ENCODE results near the gene C1QL2. TPM values are rescaled to one million over a fixed set of nuclear protein-coding genes. Genes with fewer than 3 reads are reported as not detected.

The C1QL2 gene
- total and polyA plus RNA-seq, 7 donors: 0.03 TPM; not detected in 6

DNA sequence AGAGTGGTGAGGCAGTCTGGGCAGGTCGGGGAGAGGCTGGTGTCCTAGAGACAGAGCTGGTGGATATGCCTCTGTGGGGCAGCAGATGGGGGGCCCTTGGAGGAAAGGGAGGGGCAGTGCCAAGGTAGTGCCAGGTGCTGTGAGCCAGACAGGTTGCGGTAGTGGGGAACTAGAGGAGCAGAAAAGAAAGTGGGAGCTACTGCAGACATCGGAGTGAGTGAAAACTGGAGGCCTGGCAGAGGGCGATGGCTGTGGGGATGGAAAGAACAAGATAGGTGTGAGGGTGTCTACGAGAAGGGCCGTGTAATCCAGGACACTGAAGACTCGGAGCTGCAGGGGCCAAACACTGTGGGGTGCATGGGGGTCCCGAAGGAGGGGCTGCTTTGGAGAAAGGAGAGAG is 21.7 kb downstream of the C1QL2 start:
- Histone ChIP-seq H3K9me3 (no peaks in the 10 kb centered on the region), H3K27me3 (ENCODE audit: insufficient read depth in 3 of 3, low read length in 2 of 3) (peaks cover 0 to 35% (median 3%) of the 10 kb centered on the region in 3 donors), H3K36me3 (ENCODE audit: insufficient read depth in 1 of 2, low read depth in 1 of 2) (no peaks in the 10 kb centered on the region), H3K27ac (no peak overlapping the region), H3K4me1 (no peaks in the 10 kb centered on the region), H3K4me3 (no peak overlapping the region)
- TF ChIP-seq CTCF (IDR thresholded peaks at IDR 0.05): no peak
- intact Hi-C loops (cut with DNase I): no loop called here
- DNase-seq: no peak
- ATAC-seq: no peak
- 73 to 83% (median 75%) methylated on average over 8 of the region's 8 CpGs for WGBS, 3 donors

GRCh38 chr2:119136093-119136492 is 22.5 kb downstream of the C1QL2 start:
- H3K27ac ChIP-seq: no peak overlapping the region
- DNase-seq (no peak), ATAC-seq (no peak)
- intact Hi-C loops (cut with DNase I): no loop called here
- no peak overlapping the region for H3K4me3 ChIP-seq
- TF ChIP-seq CTCF (IDR thresholded peaks at IDR 0.05): no peak
- peaks cover 0 to 35% (median 3%) of the 10 kb centered on the region in 3 donors for H3K27me3 ChIP-seq (ENCODE audit: insufficient read depth in 3 of 3, low read length in 2 of 3)
- no peaks in the 10 kb centered on the region for H3K4me1 ChIP-seq
- no peaks in the 10 kb centered on the region for H3K9me3 ChIP-seq
- WGBS, 3 donors: 44 to 61% (median 57%) methylated on average over 7 of the region's 7 CpGs
- H3K36me3 ChIP-seq (ENCODE audit: insufficient read depth in 1 of 2, low read depth in 1 of 2): no peaks in the 10 kb centered on the region

GRCh38 chr2:119134775-119135174 is 23.8 kb downstream of the C1QL2 start:
- 60 to 73% (median 65%) methylated on average over 9 to 10 of the region's 10 CpGs for WGBS, 3 donors
- H3K9me3 ChIP-seq: no peaks in the 10 kb centered on the region
- peaks cover 0 to 44% (median 3%) of the 10 kb centered on the region in 3 donors for H3K27me3 ChIP-seq (ENCODE audit: insufficient read depth in 3 of 3, low read length in 2 of 3)
- ATAC-seq: no peak
- intact Hi-C loops (cut with DNase I): loop anchor here in 1 of 2 donors (1.0 kb wide), 1 partner anchor 11 kb away; no protein-coding TSS in a partner anchor
- TF ChIP-seq CTCF (IDR thresholded peaks at IDR 0.05): no peak
- no peak overlapping the region for H3K4me3 ChIP-seq
- H3K27ac ChIP-seq: no peak overlapping the region
- H3K36me3 ChIP-seq (ENCODE audit: insufficient read depth in 1 of 2, low read depth in 1 of 2): no peaks in the 10 kb centered on the region
- H3K4me1 ChIP-seq: no peaks in the 10 kb centered on the region
- no peak for DNase-seq

GRCh38 chr2:119126650-119127049 is 31.9 kb downstream of the C1QL2 start:
- intact Hi-C loops (cut with DNase I): no loop called here
- no peaks in the 10 kb centered on the region for H3K36me3 ChIP-seq (ENCODE audit: insufficient read depth in 1 of 2, low read depth in 1 of 2)
- H3K27me3 ChIP-seq (ENCODE audit: insufficient read depth in 3 of 3, low read length in 2 of 3): peaks cover 0 to 24% (median 4%) of the 10 kb centered on the region in 3 donors
- H3K4me1 ChIP-seq: no peaks in the 10 kb centered on the region
- H3K4me3 ChIP-seq: no peak overlapping the region
- WGBS, 3 donors: 5 to 6% (median 6%) methylated on average over 13 of the region's 13 CpGs
- DNase-seq (peak in 1 of 2 donors; percentile 28), ATAC-seq (no peak)
- TF ChIP-seq CTCF (IDR thresholded peaks at IDR 0.05): no peak
- no peaks in the 10 kb centered on the region for H3K9me3 ChIP-seq
- H3K27ac ChIP-seq: no peak overlapping the region

- no peak overlapping the region for H3K4me3 ChIP-seq
- no peak overlapping the region for H3K27ac ChIP-seq
- TF ChIP-seq CTCF (IDR thresholded peaks at IDR 0.05): no peak
- ATAC-seq (no peak), DNase-seq (no peak)
- intact Hi-C loops (cut with DNase I): loop anchor here in 1 of 2 donors (1.0 kb wide), 1 partner anchor 11 kb away; no protein-coding TSS in a partner anchor
- 34 to 39% (median 36%) methylated on average over 12 of the region's 12 CpGs for WGBS, 3 donors
- no peaks in the 10 kb centered on the region for H3K4me1 ChIP-seq
- H3K27me3 ChIP-seq (ENCODE audit: insufficient read depth in 3 of 3, low read length in 2 of 3): peaks cover 0 to 11% (median 4%) of the 10 kb centered on the region in 3 donors
- no peaks in the 10 kb centered on the region for H3K36me3 ChIP-seq (ENCODE audit: insufficient read depth in 1 of 2, low read depth in 1 of 2)
- no peaks in the 10 kb centered on the region for H3K9me3 ChIP-seq
Observed at GRCh38 chr2:119123389-119123788, 35.2 kb downstream of the C1QL2 start.

All from psoas muscle (tissue), 8 donors.